ENCODE data around the gene ZMPSTE24.
"Not testable (repeated sequence)": the region's sequence is repeated elsewhere in the genome, so short reads cannot be mapped to it uniquely, and the experiment has no call there.

The ZMPSTE24 gene

GRCh38 chr1:40317394-40318074 is 59.5 kb downstream of the ZMPSTE24 start:
- H3K4me3 ChIP-seq (ENCODE audit: low read depth, low read length) = no peak overlapping the region
- DNase-seq (ENCODE audit: low read depth) = no peak
- TF ChIP-seq CTCF (IDR thresholded peaks at IDR 0.05; ENCODE audit: low read depth, low read length, missing control alignments) = no peak

- no peak overlapping the region for H3K4me3 ChIP-seq (ENCODE audit: low read depth, low read length)
- TF ChIP-seq CTCF (IDR thresholded peaks at IDR 0.05; ENCODE audit: low read depth, low read length, missing control alignments) = no peak
- no peak for DNase-seq (ENCODE audit: low read depth)
Observed at GRCh38 chr1:40318476-40318875, 60.4 kb downstream of the ZMPSTE24 start.

GRCh38 chr1:40318970-40319621 is 61.1 kb downstream of the ZMPSTE24 start:
- no peak for TF ChIP-seq CTCF (IDR thresholded peaks at IDR 0.05; ENCODE audit: low read depth, low read length, missing control alignments)
- no peak for DNase-seq (ENCODE audit: low read depth)
- H3K4me3 ChIP-seq (ENCODE audit: low read depth, low read length) = no peak overlapping the region

GRCh38 chr1:40331403-40331802 is 73.4 kb downstream of the ZMPSTE24 start:
- not testable (repeated sequence) for H3K4me3 ChIP-seq (ENCODE audit: low read depth, low read length); DNase-seq (ENCODE audit: low read depth)

GRCh38 chr1:40332695-40333094 is 74.7 kb downstream of the ZMPSTE24 start:
- TF ChIP-seq CTCF (IDR thresholded peaks at IDR 0.05; ENCODE audit: low read depth, low read length, missing control alignments) = no peak
- no peak for DNase-seq (ENCODE audit: low read depth)
- no peak overlapping the region for H3K4me3 ChIP-seq (ENCODE audit: low read depth, low read length)

- no peak for TF ChIP-seq CTCF (IDR thresholded peaks at IDR 0.05; ENCODE audit: low read depth, low read length, missing control alignments)
- DNase-seq (ENCODE audit: low read depth) = no peak
- H3K4me3 ChIP-seq (ENCODE audit: low read depth, low read length) = no peak overlapping the region
Observed at GRCh38 chr1:40337443-40337842, 79.4 kb downstream of the ZMPSTE24 start.

GRCh38 chr1:40338745-40339419 is 80.8 kb downstream of the ZMPSTE24 start:
- DNase-seq (ENCODE audit: low read depth) = peak; percentile 74
- TF ChIP-seq CTCF (IDR thresholded peaks at IDR 0.05; ENCODE audit: low read depth, low read length, missing control alignments) = peak; percentile 99
- no peak overlapping the region for H3K4me3 ChIP-seq (ENCODE audit: low read depth, low read length)
